NCI-H1417 treated with DMSO at 0.1 percent for 48 hours (cell line): ENCODE results near the gene GAB4.
"Not testable (repeated sequence)": the region's sequence is repeated elsewhere in the genome, so short reads cannot be mapped to it uniquely, and the experiment has no call there.

ENCODE experiments used
- DNase-seq: peaks from one replicate; lab custom pipeline; 2025; lab: John Stamatoyannopoulos, UW

The GAB4 gene, protein sequence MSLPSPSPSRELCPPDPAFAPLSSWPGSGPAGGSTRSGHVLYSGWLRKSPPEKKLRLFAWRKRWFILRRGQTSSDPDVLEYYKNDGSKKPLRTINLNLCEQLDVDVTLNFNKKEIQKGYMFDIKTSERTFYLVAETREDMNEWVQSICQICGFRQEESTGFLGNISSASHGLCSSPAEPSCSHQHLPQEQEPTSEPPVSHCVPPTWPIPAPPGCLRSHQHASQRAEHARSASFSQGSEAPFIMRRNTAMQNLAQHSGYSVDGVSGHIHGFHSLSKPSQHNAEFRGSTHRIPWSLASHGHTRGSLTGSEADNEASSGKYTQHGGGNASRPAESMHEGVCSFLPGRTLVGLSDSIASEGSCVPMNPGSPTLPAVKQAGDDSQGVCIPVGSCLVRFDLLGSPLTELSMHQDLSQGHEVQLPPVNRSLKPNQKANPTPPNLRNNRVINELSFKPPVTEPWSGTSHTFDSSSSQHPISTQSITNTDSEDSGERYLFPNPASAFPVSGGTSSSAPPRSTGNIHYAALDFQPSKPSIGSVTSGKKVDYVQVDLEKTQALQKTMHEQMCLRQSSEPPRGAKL

DNA sequence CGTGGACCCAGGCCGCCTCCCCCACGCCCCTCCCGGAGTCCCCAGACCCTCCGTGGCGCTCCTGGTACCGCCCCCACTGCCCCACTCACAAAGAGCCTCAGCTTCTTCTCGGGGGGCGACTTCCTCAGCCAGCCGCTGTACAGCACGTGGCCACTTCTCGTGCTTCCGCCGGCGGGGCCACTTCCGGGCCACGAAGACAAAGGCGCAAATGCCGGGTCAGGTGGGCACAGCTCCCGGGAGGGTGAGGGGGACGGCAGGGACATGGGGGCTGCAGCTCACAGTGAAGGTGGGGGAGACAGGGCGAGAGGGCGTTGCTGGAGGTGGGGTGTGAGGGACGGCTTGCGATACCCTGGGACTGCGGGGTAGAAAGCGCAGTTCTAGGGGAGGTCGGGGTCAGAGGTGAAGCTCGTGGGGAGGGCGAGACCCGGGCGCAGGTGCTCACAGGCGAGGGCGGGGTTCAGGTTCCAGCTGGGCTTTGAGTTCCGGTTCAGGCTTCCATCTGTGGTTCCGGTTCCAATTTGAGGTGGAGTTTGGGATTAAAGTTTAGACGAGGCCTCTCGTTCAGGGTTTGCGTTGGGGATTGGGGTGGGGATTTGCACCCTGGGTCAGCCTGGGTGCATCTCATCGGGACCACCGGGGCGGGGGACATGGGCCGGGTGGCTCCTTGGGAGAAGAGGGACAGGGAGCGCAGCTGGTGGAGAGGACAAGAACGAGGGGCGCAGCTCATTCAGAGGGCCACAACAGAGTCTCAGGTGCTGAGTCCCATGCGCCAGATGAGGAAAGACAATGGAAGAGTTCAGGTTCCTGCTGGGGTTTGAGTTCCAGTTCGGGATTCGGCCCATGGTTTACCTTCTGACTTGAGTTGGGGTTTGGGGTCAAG is at the start of gene GAB4:
TSS of gene GAB4 (minus strand) at position 371 of the 880 bp plus-strand sequence. CDS start at position 263, 108 bp downstream.
- no peak for DNase-seq

GRCh38 chr22:17056807-17057206 is 48.8 kb upstream of the GAB4 start:
- DNase-seq = no peak

DNA sequence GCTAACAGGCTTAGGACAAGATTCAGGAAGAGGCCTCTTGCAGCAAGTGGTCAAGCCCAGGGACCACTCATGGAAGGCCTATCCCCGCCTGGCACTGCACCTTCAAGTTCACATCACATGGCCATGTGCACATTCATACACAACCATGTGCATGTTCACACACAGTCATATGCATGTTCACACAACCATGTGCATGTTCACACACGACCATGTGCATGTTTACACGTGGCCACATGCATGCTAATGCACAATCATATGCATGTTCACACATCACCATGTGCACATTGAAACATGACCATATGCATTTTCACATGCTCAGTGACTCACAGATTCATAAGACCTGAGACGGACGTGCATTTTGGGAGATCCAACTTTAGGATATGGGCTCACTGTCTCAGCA is 48.0 kb upstream of the GAB4 start:
- no peak for DNase-seq

DNA sequence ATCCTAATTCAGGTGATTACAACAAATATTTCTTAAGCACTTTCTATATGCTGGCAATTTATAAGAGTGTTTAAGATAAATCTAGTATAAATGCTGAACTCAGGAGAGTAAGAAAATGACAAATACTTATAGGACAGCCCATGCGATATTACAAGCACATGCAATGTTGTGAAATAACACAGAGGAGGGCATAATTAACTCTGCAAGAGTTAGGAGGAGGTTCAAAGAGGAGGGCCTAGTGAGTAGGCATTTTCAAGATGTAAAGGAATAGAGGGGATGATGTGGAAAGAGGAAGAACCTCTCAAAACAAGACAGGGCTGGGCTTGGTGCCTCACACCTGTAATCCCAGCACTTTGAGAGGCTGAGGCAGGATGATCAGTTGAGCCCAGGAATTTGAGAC is 39.6 kb upstream of the GAB4 start:
- no peak for DNase-seq

DNA sequence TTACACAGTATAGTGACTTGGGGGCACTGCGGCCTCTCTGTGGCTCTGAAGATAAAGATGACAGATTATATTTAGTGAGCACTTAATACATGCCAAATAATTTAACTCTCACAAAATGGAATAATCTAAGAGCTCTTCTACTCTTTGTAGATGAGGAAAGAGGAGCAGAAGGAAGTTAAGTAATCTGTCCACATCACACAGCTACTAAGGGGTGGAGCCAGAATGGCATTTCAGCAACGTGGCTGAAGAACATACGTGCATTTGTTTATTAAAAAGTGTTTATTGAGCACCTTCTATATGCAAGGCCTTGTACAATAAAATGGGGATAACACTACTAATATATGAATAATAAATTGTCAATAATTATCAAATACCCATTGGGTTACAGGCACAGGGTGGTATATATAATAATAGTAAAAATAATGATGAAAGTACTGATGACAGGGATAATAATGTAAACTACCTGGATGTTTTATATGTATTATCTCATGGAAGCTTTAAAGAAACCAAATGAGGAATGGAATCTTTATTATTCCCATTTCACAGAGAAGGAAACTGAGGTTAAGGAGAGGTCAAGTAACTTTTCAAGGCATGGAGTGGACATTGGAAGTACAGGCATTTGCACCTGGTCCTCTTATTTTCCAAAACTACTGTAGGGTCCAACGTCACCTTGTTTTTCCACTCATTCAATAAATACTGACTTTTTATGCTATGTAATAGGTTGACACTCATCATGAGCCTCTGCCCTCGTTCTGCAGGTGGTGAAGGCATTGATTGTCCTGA is 38.7 kb upstream of the GAB4 start:
- no peak for DNase-seq

- no peak for DNase-seq
Observed at GRCh38 chr22:17043521-17043920, 35.5 kb upstream of the GAB4 start.

GRCh38 chr22:17036842-17037711 is 29.1 kb upstream of the GAB4 start:
- not testable (repeated sequence) for DNase-seq

DNA sequence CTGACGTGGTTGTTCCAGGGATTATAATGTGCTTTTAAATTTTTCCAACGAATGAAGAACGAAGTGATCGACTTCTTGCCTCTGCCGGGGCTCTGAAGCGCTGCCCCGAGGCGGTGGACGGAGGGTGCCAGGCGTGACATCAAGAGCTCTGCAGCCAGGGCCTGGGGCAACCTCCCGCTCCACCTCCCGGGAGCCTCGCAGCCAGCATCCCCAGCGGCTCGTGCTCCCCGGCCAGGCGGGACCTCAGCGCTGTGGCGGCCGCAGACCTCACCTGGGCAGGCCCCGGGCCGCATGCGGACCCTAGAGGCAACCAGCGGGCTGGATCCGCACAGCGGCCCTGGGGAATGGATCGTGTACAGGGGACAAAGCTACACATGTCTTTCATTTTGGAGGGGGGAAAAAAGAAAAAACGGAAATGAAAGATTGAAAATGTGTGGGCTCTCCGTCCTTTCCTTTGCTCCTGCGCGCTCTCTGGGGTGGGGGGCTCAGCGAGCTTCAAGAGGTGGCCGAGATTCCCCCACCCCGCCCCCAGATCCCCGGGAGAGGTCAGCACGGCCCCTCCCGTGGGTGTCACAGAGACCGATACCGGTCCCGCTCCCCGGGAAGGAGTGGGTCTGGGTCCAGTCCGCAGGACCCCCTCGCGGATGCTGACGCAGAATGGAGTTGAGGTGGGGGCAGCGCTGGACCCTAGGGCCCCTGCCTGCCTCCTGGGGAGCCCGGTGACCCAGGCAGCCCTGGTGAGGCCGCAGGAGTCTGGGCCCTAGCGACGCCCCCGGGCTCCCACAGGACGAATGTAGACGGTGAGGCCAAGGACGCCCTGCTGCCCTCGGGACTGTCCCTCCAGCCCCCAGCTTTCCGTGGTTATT is 28.2 kb upstream of the GAB4 start:
- DNase-seq = not testable (repeated sequence)

- DNase-seq = no peak
Observed at GRCh38 chr22:17035246-17035645, 27.2 kb upstream of the GAB4 start.

DNA sequence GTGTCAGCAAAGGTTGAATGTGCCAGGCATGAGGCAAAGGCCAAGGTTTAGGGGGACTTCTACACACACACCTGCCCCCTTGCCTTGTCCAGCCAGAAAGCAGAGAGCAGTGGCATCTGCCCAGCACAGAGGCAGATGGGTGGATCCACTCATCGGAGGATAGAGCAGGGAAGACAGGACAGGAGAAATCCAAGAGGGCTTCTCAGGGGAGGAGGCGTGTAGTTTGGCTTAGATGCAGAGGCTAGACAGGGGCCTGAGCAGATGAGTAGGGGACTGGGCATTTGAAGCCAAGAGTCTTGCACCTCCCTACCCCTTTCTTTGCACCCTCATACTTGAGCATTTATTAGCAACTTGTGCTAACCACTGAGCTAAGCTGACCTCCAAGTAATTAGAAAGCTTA is 26.5 kb upstream of the GAB4 start:
- DNase-seq = not testable (repeated sequence)

GRCh38 chr22:17032277-17032676 is 24.3 kb upstream of the GAB4 start:
- DNase-seq = not testable (repeated sequence)

DNA sequence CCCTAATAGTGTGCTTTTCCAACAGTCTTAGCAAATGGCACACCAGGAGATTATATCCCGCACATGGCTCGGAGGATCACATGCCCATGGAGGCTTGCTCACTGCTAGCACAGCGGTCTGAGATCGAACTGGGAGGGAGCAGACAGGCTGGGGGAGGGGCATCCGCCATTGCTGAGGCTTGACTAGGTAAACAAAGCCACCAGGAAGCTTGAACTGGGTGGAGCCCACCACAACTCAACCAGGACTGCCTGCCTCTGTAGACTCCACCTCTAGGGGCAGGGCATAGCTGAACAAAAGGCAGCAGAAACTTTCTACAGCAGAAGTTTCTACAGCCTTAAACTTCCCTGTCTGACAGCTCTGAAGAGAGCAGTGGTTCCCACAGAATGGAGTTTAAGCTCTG is 16.4 kb upstream of the GAB4 start:
- not testable (repeated sequence) for DNase-seq

- DNase-seq = not testable (repeated sequence)
Observed at GRCh38 chr22:17015552-17015951, 7.5 kb upstream of the GAB4 start.

GRCh38 chr22:17014101-17014440 is 6.0 kb upstream of the GAB4 start:
- not testable (repeated sequence) for DNase-seq

- no peak for DNase-seq
Observed at GRCh38 chr22:17013396-17014100, 5.5 kb upstream of the GAB4 start.

DNA sequence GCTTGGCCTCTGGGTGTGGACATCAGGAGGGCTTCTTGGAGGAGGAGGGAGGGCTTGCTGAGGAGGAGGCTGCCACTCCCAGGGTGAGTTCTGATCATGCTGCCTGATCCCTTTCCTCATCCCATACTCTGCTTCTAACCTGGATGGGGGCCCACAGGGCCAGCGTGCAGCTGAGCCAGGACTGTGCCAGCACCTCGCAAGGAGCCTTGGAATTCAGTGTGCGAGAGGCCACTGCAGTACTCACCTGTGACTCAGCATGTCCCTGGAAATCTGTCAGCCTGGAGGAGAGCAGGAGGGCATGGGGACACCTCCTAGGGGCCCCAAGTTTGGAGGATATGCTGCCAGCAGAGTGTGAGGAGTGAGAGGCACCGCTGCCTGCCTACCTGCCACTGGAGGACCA is 4.2 kb upstream of the GAB4 start:
- no peak for DNase-seq

GRCh38 chr22:17009640-17010291 is 1.7 kb upstream of the GAB4 start:
- DNase-seq = no peak

- DNase-seq = no peak
Observed at GRCh38 chr22:17007257-17007656, 765 bp downstream of the GAB4 start.

- DNase-seq = no peak
Observed at GRCh38 chr22:16989915-16990314, 18.1 kb downstream of the GAB4 start.
